Transverse colon (tissue), 4 donors: ENCODE data around the gene BPIFB2. TPM values are rescaled to one million over a fixed set of nuclear protein-coding genes. Genes with fewer than 3 reads are reported as not detected.

Experiments
- DNase-seq: peaks from one replicate; pipeline ENCODE4 v3.0.0-alpha.2; 2019
- H3K27ac ChIP-seq, 4 donors: fragments of 200-600 bp; sonication (generic); 2 replicates each; pipeline ENCODE4 v1.5.1; 2016 to 2018; ENCODE audit warnings: inconsistent platforms in 4 of 4
- H3K27me3 ChIP-seq: fragments of 200-600 bp; sonication (generic); 2 replicates; pipeline ENCODE4 v1.5.1; 2017; ENCODE audit warnings: inconsistent platforms
- H3K36me3 ChIP-seq, 4 donors: fragments of 200-600 bp; sonication (generic); 2 replicates each; pipeline ENCODE4 v1.5.1; 2017 to 2019; ENCODE audit warnings: inconsistent platforms in 4 of 4
- H3K4me1 ChIP-seq, 4 donors: fragments of 200-600 bp; sonication (generic); 2 replicates each; pipeline ENCODE4 v1.5.1; 2017 to 2020; ENCODE audit warnings: inconsistent platforms in 4 of 4
- H3K4me3 ChIP-seq, 4 donors: fragments of 200-600 bp; sonication (generic); 1 replicate in 1 of 4; 2 replicates in 3 of 4; pipeline versions ENCODE4 v1.5.1 to v1.6.1; 2017 to 2019; ENCODE audit warnings: inconsistent platforms in 4 of 4
- H3K9me3 ChIP-seq, 2 donors: fragments of 200-600 bp; sonication (generic); 2 replicates each; pipeline ENCODE4 v1.5.1; 2017 to 2019; ENCODE audit warnings: inconsistent platforms in 2 of 2
- EP300 ChIP-seq: sonication (generic); formaldehyde crosslinking; IDR thresholded peaks from one replicate; pipeline ENCODE4 v1.6.1; 2017; ENCODE audit warnings: antibody characterized with exemption, low read depth
- POLR2A ChIP-seq: fragments of 450-650 bp; IDR thresholded peaks from one replicate; pipeline ENCODE4 v1.6.1; 2016; ENCODE audit warnings: antibody characterized with exemption, mild to moderate bottlenecking, moderate library complexity
- POLR2AphosphoS5 ChIP-seq, 3 donors: sonication (generic); formaldehyde crosslinking; IDR thresholded peaks; one replicate each; pipeline ENCODE4 v1.6.1; 2016; ENCODE audit warnings: antibody characterized with exemption in 3 of 3
- WGBS, 2 donors: methylation state at CpG; one replicate each; pipeline ENCODE4 v1.1.5; 2018; ENCODE audit warnings: low coverage in 1 of 2; 5-methylcytosine and 5-hydroxymethylcytosine counted together
- in situ Hi-C, 4 donors: fragments of 200-750 bp; cut with MboI; loops; one replicate each; pipeline versions ENCODE4 v1.15.0 to v1.15.1; 2017; ENCODE audit warnings: low sequenced_read_pairs in 3 of 4, low pct_ligation_motif_present in 1 of 4, low pct_unique_long_range_greater_than_20kb in 1 of 4
- intact Hi-C: fragments of 100-400 bp; cut with DNase I; formaldehyde crosslinking; loops from one replicate; pipeline ENCODE4 v1.15.1; 2023; ENCODE audit warnings: low total_unique reads
- total RNA-seq, 4 donors: library from RNA; depleted of rRNA; stranded (reverse); fragments of >200 nt; gene quantifications; one replicate each; pipeline ENCODE4 v1.1.0, GENCODE V29; 2016
- TF ChIP-seq, protein P1 (sequence below), 5 experiments: fragments of 200-600 bp in 3 of 5; fragments of 450-650 bp in 2 of 5; sonication (generic) in 3 of 5; IDR thresholded peaks; 1 replicate in 2 of 5; 2 replicates in 3 of 5; pipeline ENCODE4 v1.5.1; 2016 to 2017; ENCODE audit warnings: antibody characterized with exemption in 5 of 5, inconsistent platforms in 3 of 5, mild to moderate bottlenecking in 2 of 5, moderate library complexity in 1 of 5

Gene BPIFB2
- total RNA-seq, 4 donors from 2014 or later, result not detected

DNA sequence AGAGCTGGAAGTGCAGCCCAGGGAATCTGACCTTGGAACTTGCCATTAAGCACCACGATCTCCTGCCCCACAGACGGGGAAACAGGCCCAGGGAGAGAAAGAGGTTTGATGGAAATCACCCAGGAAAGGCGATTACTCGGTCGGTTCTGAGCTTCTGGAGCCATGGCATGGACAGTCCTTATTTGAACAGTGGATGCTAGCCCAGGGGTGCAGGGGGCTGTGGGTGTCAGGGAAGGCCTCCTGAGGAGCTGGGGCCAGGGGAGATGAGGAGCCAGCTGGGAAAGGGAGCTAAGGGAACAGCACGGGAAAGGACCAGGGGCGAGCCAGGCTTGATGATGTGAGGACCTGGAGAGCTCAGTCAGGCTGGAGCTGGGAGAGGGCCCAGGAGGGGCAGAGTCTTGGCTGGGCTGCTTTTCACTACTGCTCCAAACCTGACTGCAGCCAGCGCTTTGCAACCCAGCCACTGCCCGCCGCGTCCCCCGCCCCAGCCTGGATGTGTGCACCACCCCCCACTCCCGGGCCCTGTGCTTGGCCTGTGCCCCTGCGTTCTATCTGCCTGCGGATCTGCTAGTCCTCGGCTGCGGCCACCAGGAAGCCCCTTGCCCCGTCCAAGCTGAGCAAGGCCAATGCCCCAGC is 21.1 kb upstream of the BPIFB2 start:
- 53 to 79% methylated on average over 3 to 17 of the region's 18 CpGs for WGBS, 2 donors
- Histone ChIP-seq H3K9me3 (no peaks in the 10 kb centered on the region), H3K4me3 (no peak overlapping the region), H3K36me3 (no peaks in the 10 kb centered on the region), H3K27me3 (no peaks in the 10 kb centered on the region), H3K27ac (no peak overlapping the region), H3K4me1 (no peaks in the 10 kb centered on the region)
- intact Hi-C loops (no loop called here), in situ Hi-C loops (no loop called here)
- no peak for TF ChIP-seq POLR2AphosphoS5 (IDR thresholded peaks at IDR 0.05)
- TF ChIP-seq, protein P1, sequence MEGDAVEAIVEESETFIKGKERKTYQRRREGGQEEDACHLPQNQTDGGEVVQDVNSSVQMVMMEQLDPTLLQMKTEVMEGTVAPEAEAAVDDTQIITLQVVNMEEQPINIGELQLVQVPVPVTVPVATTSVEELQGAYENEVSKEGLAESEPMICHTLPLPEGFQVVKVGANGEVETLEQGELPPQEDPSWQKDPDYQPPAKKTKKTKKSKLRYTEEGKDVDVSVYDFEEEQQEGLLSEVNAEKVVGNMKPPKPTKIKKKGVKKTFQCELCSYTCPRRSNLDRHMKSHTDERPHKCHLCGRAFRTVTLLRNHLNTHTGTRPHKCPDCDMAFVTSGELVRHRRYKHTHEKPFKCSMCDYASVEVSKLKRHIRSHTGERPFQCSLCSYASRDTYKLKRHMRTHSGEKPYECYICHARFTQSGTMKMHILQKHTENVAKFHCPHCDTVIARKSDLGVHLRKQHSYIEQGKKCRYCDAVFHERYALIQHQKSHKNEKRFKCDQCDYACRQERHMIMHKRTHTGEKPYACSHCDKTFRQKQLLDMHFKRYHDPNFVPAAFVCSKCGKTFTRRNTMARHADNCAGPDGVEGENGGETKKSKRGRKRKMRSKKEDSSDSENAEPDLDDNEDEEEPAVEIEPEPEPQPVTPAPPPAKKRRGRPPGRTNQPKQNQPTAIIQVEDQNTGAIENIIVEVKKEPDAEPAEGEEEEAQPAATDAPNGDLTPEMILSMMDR (IDR thresholded peaks at IDR 0.05), result no peak
- no peak for TF ChIP-seq POLR2A
- no peak for DNase-seq

DNA sequence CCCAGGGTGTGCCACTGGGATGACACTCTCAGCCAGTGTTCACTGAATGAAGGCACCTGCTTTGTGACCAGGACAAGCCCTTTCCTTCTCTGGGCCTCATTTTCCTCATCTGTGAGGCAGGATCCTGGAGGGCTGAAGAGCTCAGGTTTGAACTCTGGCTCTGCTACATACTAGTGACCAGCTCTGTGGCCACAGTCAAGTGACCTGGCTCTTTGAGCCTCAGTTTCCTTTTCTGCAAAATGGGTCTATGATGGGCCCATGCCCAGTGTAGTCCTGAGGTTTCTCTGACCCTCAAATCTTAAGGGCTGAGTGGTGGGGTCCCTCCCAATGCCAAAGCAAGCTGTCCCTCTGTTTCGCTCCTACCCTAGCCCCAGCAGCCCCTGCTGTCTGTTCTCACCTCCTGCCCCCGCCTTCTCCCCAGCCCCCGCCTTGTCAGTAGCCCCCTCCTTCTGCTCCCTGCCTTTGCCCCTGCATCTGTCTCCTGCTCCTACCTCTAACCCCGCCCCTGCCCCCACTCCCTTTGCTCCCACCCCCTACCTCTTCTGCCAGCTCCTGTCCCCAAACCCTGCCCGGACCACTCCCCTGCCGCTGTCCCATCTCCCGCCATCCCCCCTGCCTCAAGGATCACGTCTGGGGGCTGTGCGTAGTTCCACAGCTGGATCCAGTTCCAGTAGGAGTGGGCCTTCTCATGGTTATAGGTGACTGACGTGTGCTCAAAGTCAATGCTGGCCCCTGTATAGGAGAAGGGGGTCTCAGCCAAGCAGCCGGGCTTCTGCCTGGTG is 20.3 kb upstream of the BPIFB2 start:
- DNase-seq, result no peak
- 90 to 100% methylated on average over 1 to 11 of the region's 11 CpGs for WGBS, 2 donors
- H3K4me1 ChIP-seq, result no peaks in the 10 kb centered on the region
- intact Hi-C loops (no loop called here), in situ Hi-C loops (no loop called here)
- no peak overlapping the region for H3K27ac ChIP-seq
- H3K27me3 ChIP-seq, result no peaks in the 10 kb centered on the region
- no peaks in the 10 kb centered on the region for H3K36me3 ChIP-seq
- TF ChIP-seq POLR2AphosphoS5 (IDR thresholded peaks at IDR 0.05), result no peak
- no peak for TF ChIP-seq EP300
- TF ChIP-seq, protein P1 (IDR thresholded peaks at IDR 0.05), result no peak
- no peak for TF ChIP-seq POLR2A
- no peaks in the 10 kb centered on the region for H3K9me3 ChIP-seq
- no peak overlapping the region for H3K4me3 ChIP-seq

DNA sequence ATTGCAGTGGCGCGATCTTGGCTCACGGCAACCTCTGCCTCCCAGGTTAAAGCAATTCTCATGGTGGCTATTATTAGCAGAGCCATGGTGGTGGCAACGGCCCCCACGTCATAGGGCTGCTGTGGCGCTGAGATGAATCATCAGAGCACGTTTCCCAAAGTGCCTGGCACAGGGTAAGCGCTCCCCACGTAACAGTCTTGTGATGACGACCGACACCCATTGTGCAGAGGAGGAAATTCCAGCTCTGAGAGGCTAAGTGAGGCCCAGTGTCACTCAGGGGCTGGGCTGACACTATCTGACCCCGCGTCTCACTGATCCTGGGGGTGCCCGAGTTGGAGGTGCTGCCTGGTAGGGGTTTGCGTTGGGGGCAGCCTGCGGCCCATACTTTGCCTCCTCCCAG is 19.5 kb upstream of the BPIFB2 start:
- intact Hi-C loops, result no loop called here
- Histone ChIP-seq H3K36me3 (no peaks in the 10 kb centered on the region), H3K4me1 (no peaks in the 10 kb centered on the region), H3K27ac (no peak overlapping the region), H3K9me3 (no peaks in the 10 kb centered on the region), H3K27me3 (no peaks in the 10 kb centered on the region), H3K4me3 (no peak overlapping the region)
- TF ChIP-seq, protein P1 (IDR thresholded peaks at IDR 0.05), result no peak
- TF ChIP-seq POLR2AphosphoS5 (IDR thresholded peaks at IDR 0.05), result no peak
- TF ChIP-seq POLR2A, result no peak
- no peak for TF ChIP-seq EP300
- WGBS, 2 donors, result 76% methylated on average over 12 of the region's 16 CpGs; no CpG with 5 or more reads in 1 of the 2 donors
- in situ Hi-C loops, result no loop called here
- no peak for DNase-seq

DNA sequence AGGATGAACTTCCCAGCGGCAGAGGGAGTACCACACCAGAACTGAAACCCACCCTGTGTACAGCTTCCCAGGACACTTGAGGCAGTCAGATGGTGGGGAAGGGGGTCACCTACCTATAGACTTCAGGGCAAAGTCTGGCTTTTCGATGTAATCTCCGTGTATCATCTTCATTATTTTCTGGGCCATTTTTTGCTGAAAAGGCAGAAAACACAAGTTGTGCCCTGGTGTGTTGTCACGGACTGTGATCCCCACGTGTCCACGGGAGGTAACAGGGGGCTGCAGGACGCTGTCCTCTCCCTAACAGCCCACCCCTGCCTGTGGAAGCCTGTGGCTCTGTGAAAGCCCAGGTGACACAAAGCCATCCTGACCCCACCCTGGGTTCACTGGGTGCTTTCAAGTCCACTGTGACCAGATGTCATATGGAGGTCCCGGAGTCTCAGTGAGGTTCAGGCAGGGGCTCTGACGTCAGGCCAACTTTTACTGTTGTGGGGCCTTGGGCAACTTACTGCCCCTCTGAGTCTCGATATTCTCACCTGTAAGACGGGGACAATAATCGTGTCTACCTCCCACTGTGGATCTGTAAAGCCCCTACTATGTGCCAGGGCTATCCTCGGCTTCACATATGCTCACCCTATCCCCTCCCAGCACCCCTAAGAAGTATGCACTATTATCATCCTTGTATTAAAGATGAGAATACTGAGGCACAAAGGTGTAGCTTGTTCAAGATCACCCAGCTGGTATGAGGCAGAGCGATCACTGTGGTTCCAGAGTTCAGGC is 17.8 kb upstream of the BPIFB2 start:
- TF ChIP-seq EP300, result no peak
- TF ChIP-seq POLR2AphosphoS5 (IDR thresholded peaks at IDR 0.05), result no peak
- no peak for TF ChIP-seq POLR2A
- TF ChIP-seq, protein P1 (IDR thresholded peaks at IDR 0.05), result no peak
- intact Hi-C loops (no loop called here), in situ Hi-C loops (no loop called here)
- WGBS, 2 donors, result 79% methylated on average over 14 of the region's 14 CpGs; no CpG with 5 or more reads in 1 of the 2 donors
- Histone ChIP-seq H3K36me3 (no peaks in the 10 kb centered on the region), H3K4me3 (no peak overlapping the region), H3K27me3 (no peaks in the 10 kb centered on the region), H3K9me3 (no peaks in the 10 kb centered on the region), H3K4me1 (no peaks in the 10 kb centered on the region), H3K27ac (no peak overlapping the region)
- DNase-seq, result no peak
